RCC 7860 (cell line): Measurements from ENCODE around the gene ARRDC5.
"Not testable (repeated sequence)": the region's sequence is repeated elsewhere in the genome, so short reads cannot be mapped to it uniquely, and the experiment has no call there.

ENCODE experiments used
- DNase-seq: peaks from one replicate; pipeline ENCODE4 v3.0.0-alpha.2; 2015; ENCODE audit warnings: low spot score
- FAIRE-seq: peaks from 2 replicates; lab custom pipeline; 2012; peaks lifted over from hg19 to GRCh38; lab: Jason Lieb, UNC

ARRDC5 gene

GRCh38 chr19:4910594-4911281, 8.0 kb upstream of the ARRDC5 start:
- FAIRE-seq = peak; percentile 58
- peak; percentile 69 for DNase-seq

- FAIRE-seq = no peak
Observed at GRCh38 chr19:4909897-4910593, 7.3 kb upstream of the ARRDC5 start.

GRCh38 chr19:4909156-4909896, 6.6 kb upstream of the ARRDC5 start, which contains the start of gene UHRF1:
TSS of gene UHRF1 (plus strand) at chr19:4909501. CDS start at chr19:4910886, 1,385 bp downstream.
- DNase-seq = peak; percentile 23
- FAIRE-seq = no peak

More at GRCh38 chr19:4909897-4910593, 7.3 kb upstream of the ARRDC5 start:
- peak; percentile 84 for DNase-seq

- DNase-seq (no peak), FAIRE-seq (no peak)
Observed at GRCh38 chr19:4908781-4909155, 6.1 kb upstream of the ARRDC5 start.

GRCh38 chr19:4908360-4908759, 5.7 kb upstream of the ARRDC5 start:
- no peak for DNase-seq
- no peak for FAIRE-seq

DNA sequence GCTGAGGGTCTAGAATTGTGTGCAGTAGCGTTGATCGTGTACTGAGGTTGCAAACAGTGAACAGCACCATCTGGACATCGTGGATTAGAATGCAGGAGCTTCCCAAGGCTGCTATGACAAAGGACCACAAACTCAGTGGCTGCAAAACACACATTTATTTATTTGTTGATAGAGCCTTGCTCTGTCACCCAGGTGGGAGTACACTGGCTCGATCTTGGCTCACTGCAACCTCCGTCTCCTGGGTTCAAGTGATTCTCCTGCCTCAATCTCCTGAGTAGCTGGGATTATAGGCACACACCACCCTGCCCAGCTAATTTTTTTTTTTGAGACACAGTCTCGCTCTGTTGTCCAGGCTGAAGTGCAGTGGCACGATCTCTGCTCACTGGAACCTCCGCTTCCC, 4.3 kb upstream of the ARRDC5 start:
- no peak for DNase-seq
- FAIRE-seq = no peak

DNA sequence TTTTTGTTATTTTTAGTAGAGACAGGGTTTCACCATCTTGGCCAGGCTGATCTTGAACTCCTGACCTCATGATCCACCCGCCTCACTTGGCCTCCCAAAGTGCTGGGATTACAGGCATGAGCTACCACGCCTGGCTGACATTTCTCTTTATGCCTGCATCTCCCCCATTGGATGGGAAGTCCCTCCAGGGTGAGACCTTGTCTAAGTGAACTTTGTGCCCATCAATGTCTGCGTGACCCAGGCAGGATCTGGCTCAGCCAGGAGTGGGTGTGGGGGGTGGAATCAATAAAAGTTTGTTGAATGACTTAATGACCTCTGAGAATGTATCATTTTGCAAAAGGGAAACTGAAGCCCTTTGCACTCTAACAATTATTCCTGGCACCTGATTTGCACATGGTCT, 1.8 kb upstream of the ARRDC5 start:
- FAIRE-seq = no peak
- DNase-seq = no peak

GRCh38 chr19:4900879-4901278, 1.8 kb downstream of the ARRDC5 start:
- not testable (repeated sequence) for FAIRE-seq

DNA sequence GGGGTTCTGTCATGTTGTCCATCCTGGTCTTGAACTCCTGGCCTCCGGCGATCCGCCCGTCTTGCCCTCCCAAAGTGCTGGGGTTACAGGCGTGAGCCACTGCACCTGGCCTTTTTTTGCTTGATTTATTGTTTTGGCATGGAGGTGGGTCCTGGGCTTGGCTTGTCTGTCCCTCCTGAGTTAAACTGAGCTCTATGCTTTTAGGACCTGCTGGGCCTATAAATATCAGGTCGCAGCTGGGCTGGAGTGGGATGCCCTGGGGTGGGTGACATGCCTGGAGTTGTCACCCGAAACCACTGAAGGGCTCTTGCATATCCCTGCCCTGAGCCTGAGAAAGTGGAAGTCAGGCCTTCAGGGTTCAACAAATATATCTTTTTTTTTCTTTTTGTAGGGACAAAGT, 5.5 kb downstream of the ARRDC5 start:
- no peak for FAIRE-seq

More at GRCh38 chr19:4900879-4901278, 1.8 kb downstream of the ARRDC5 start:
- not testable (repeated sequence) for DNase-seq

DNA sequence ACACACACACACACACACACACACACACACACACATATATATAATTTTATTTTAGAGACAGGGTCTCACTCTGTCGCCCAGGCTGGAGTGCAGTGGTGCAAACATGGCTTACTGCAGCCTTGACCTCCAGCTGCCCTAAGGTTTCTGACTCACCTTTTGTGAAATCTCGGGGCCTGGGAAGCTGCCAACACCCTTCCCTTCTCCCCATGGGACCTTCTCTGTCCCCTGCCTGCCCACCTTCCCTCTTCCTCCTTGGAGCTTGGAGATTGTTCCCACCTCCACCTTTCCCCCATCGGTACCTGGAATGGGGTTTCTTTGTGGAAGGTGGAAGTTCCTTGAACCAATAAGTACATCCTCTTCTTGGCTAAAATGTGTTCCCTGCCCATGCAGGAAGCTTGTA, 6.3 kb downstream of the ARRDC5 start:
- peak; percentile 18 for FAIRE-seq
- peak; percentile 44 for DNase-seq

More for the DNA sequence above, 5.5 kb downstream of the ARRDC5 start:
- no peak for DNase-seq

DNA sequence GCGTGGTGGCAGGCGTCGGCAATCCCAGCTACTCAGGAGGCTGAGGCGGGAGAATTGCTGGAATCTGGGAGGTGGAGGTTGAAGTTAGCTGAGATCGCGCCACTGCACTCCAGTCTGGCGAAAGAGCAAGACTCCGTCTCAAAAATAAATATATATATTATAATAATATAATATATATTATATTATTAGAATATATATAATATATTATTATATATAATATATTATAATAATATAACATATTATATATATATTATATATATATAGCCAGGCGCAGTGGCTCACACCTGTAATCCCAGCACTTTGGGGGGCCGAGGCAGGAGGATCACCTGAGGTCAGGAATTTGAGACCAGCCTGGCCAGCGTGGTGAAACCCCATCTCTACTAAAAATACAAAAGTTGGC, 9.7 kb downstream of the ARRDC5 start:
- DNase-seq, FAIRE-seq: not testable (repeated sequence)

GRCh38 chr19:4891066-4891465, 11.6 kb downstream of the ARRDC5 start:
- DNase-seq (no peak), FAIRE-seq (no peak)

DNA sequence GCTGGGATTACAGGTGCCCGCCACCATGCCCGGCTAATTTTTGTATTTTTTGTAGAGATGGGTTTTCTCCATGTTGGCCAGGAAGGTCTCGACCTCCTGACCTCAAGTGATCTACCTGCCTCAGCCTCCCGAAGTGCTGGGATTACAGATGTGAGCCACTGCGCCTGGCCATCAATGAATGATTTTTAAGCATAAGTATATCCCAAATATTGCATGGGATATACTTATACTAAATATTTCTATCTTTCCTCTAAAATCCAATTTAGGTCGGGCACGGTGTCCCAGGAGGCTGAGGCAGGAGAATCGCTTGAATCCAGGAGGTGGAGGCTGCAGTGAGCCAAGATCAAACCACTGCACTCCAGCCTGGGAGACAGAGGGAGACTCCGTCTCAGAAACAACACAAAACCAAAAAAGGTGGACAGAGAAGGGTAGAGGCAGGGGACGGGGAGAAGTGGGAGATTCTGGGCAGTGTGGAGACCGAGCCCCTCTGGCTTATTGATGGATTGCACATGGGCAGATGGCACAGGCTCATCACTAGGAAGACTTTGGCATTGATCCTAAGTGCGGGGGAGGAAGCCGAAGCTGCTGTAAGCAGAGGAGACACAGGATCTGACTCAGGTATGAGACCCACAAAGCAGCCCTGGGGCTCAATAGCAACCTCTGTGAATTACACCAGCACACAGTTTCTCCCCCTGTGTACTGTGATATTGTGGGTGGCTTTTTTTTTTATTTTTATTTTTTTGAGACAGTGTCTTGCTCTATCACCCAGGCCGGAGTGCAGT, 13.5 kb downstream of the ARRDC5 start:
- DNase-seq = peak; percentile 27
- FAIRE-seq = no peak

GRCh38 chr19:4887803-4888202, 14.9 kb downstream of the ARRDC5 start:
- not testable (repeated sequence) for FAIRE-seq, DNase-seq

DNA sequence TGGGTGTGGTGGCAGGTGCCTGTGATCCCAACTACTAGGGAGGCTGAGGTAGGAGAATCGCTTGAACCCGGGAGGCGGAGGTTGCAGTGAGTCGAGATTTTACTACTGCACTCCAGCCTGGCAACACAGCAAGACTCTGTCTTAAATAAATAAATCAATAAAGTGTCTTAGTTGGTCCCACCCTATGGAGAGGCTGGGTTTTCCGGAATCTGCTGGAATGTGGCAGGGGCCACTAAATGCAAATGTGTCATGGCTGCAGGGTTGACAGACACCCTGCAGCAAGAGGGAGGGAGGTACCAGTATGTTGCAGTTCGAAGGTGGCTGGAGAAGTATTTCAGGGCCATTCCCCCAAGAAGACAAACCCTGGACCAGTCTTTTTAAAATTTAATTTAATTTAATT, 17.7 kb downstream of the ARRDC5 start:
- not testable (repeated sequence) for DNase-seq, FAIRE-seq

DNA sequence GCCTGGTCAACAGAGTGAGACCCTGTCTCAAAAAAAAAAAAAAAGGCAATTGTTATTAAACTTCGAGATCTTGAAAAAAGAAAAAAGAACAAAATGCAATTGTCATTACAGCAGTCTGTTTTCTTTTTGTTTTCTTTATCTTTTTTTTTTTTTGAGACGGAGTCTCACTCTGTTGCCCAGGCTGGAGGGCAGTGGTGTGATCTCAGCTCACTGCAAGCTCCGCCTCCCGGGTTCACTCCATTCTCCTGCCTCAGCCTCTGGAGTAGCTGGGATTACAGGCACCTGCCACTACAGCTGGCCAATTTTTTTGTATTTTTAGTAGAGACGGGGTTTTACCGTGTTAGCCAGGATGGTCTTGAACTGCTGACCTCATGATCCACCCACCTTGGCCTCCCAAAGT, 19.8 kb downstream of the ARRDC5 start:
- FAIRE-seq, DNase-seq: not testable (repeated sequence)

- peak; percentile 8 for DNase-seq
- no peak for FAIRE-seq
Observed at GRCh38 chr19:4879041-4879440, 23.7 kb downstream of the ARRDC5 start.

DNA sequence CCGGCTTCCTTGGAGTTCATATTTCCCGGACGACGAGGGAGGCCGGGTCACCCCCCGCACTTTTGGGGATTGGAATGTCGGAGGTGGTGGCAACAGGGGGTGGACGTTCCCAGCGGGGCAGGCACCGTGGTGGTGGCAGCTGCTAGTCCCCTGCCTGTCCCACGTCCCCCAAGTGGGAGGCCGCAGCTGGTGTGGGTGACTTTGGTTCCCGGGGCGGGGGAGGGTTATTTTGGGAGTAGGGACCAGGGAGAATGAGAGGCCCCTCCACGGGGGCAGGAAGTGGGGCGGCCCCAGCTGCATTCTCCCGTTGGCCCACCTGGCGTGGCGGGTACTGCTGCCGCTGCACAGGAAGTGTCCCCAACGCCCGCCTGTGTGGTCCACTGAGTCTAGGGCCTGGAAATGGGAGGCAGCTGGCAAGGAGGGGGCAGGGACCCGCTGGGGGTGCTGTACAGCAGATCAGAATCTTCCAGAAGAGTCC, 24.2 kb downstream of the ARRDC5 start:
- no peak for FAIRE-seq
- DNase-seq = no peak

- FAIRE-seq = no peak
Observed at GRCh38 chr19:4877753-4878490, 24.8 kb downstream of the ARRDC5 start.

GRCh38 chr19:4873930-4874329, 28.8 kb downstream of the ARRDC5 start:
- FAIRE-seq = no peak

More at GRCh38 chr19:4877753-4878490, 24.8 kb downstream of the ARRDC5 start:
- no peak for DNase-seq

More at GRCh38 chr19:4873930-4874329, 28.8 kb downstream of the ARRDC5 start:
- DNase-seq = no peak
